RKO (cell line): ENCODE results near the gene CLIC4.
"Not testable (repeated sequence)": the region's sequence is repeated elsewhere in the genome, so short reads cannot be mapped to it uniquely, and the experiment has no call there.

ENCODE experiments used
- DNase-seq: peaks from one replicate; pipeline ENCODE4 v3.0.0-alpha.2; 2016; ENCODE audit warnings: low spot score

CLIC4 gene

GRCh38 chr1:24771574-24771973 is 26.3 kb downstream of the CLIC4 start:
- DNase-seq, result no peak

DNA sequence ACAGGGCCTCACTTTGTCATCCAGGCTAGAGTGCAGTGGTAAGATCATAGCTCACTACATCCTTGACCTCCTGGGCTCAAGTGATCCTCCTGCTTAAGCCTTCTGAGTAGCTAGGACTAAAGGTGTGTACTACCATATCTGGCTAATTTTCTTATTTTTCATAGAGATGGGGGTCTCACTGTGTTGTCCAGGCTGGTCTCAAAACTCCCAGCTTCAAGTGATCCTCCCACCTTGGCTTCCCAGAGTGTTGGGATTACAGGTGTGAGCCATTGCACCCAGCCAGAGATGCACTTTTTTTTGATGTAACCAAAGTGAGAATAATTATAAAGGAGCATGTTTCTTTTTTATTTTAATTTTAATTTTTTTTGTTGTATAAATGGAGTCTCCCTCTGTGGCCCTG is 28.4 kb downstream of the CLIC4 start:
- DNase-seq, result no peak

GRCh38 chr1:24775348-24775747 is 30.1 kb downstream of the CLIC4 start:
- no peak for DNase-seq

GRCh38 chr1:24775916-24776315 is 30.7 kb downstream of the CLIC4 start:
- DNase-seq, result no peak

DNA sequence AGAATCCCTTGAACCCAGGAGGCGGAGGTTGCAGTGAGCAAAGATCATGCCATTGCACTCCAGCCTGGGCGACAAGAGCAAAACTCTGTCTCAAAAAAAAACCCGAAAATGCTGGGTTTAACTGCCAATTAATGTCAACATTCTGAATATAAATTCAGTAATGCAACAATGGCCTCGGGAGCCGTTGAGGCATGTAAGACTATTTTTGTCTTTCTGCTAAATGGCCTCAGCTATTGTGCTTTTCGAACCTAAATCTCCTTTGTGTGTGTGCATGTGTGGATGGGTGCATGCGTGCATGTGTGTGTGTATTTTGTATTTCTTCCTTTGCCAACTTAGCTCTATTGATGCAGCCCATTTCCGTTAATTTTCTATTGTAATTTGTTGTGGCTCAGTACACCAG is 31.6 kb downstream of the CLIC4 start:
- no peak for DNase-seq

DNA sequence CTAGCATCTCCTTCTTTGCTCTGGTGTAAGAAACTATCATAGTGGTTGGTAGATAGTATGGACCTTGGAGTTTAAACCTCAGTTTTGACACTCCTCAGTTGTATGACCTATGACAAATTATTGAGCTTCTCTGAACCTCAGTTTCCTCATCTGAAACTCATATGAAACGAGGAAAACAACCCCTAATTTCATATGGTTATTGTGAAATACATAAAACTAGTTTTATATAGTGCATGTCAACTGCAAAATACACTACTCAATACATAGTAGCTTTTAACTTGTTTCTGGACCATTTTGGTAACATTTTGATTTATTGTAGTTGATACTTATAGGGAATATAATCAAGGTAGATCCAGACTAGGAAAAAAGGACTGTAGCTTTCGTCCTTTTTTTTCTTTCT is 32.9 kb downstream of the CLIC4 start:
- DNase-seq, result no peak

DNA sequence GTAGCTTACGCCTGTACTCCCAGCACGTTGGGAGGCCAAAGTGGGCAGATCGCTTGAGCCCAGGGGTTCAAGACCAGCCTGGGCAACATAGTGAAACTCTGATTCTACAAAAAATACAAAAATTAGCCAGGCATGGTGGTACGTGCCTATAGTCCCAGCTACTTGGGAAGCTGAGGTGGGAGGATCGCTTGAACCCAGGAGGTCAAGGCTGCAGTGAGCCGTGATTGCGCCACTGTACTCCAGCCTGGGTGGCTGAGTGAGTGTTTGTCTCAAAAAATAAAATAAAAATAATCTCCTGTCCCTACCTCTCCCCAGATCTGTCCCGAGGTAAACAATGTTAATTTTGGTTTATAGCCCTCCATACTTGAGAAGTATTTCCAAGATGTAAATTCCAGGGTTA is 34.0 kb downstream of the CLIC4 start:
- not testable (repeated sequence) for DNase-seq

DNA sequence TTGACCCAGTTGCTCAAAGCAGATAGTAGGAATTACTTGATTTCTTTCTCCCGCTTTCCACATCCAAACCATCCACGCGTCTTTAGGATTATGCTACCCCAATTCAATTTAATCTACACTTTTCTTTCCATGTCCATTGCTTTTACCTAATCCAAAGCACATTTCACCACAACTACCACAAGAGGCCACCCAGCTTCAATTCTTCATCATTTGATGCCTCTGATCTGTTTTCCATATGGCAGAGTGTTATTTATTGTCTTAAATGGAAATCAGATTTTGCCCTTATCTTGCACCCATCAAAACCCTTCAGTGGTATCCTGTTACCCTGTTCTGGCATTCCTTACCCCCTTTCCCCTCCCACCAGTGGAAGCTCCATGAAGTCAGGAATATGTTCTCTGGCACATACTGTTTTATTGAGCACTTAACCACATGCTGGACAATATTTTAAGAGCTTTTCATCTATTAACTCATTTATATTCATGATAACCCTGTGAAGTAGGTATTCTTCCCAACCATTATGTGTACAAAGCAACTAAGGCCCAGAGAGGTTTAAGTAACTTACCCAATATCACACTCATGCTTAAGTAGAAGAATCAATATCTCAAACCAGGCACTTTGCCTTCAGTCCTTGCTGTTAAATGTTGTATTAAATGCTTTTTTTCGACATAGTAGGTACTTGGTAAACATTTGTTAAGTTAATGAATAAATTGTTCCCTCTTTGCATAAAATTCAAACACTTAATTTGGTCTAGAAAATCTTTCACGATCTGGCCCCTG is 34.6 kb downstream of the CLIC4 start:
- DNase-seq, result no peak

DNA sequence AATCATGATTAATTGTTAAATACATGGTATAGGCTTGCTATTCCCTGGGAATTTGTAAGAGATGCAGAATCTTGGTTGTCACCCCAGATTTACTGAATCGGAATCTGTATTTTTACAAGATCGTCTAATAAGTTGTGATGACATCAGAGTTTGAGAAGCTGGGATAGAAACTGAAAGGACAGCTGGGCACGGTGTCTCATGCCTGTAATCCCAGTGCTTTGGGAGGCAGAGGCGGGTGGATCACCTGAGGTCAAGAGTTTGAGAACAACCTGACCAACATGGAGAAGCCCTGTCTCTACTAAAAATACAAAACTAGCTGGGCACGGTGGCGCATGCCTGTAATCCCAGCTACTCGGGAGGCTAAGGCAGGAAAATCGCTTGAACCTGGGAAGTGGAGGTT is 35.4 kb downstream of the CLIC4 start:
- DNase-seq, result not testable (repeated sequence)

DNA sequence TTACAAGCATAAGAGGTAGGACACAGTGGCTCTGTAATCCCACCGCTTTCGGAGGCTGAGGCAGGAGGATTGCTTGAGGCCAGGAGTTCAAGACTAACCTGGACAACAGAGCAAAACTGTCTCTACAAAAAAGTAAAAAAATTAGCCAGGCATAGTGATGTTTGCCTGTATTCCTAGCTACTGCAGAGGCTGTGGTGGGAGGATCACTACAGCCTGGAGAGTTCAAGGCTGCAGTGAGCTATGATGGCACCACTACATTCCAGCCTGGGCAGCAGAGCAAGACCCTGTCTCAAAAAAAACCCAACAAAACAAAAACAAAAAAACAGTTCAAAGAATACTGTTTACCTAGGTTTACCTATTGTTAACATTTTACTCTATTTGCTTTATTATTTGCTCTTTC is 37.4 kb downstream of the CLIC4 start:
- DNase-seq, result no peak

- DNase-seq, result no peak
Observed at GRCh38 chr1:24783713-24784112, 38.5 kb downstream of the CLIC4 start.

DNA sequence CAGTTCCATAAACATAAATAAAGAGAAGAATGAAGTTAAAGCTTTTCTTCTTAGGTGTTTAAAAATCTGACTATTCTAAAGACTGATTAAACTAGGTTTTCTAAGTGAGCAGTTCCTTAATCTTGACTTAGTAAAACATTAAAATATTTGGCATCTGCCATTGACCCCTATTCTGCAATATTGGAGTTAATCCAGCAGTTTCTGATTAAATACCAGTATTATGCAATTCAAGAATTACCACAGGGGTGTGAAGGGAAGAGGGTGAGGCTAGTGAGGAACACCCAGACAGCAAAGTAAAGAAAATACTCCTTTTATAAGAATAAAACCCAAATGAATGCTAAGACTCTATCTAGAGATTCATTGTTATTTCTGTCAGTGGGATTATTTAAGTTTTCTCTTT is 40.9 kb downstream of the CLIC4 start:
- DNase-seq, result no peak

DNA sequence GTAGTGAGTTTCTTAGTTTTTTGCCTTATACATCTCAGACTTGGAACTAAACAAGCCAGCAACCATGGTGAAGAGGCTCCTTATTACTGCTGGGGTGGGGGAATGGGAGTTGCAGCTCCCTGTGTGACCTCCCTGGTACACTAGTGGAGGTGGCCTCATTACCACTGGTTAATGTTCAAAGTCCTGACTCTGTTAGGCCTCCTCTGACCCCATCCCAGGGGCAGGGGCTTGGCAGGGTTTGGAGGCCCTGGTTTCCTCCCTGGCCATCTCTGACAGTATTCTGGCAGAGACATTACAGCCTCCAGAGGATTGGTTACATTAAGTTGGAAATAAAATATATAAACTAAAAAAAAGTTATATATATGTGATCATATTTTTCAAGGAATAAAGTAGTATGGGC is 45.2 kb downstream of the CLIC4 start:
- no peak for DNase-seq

DNA sequence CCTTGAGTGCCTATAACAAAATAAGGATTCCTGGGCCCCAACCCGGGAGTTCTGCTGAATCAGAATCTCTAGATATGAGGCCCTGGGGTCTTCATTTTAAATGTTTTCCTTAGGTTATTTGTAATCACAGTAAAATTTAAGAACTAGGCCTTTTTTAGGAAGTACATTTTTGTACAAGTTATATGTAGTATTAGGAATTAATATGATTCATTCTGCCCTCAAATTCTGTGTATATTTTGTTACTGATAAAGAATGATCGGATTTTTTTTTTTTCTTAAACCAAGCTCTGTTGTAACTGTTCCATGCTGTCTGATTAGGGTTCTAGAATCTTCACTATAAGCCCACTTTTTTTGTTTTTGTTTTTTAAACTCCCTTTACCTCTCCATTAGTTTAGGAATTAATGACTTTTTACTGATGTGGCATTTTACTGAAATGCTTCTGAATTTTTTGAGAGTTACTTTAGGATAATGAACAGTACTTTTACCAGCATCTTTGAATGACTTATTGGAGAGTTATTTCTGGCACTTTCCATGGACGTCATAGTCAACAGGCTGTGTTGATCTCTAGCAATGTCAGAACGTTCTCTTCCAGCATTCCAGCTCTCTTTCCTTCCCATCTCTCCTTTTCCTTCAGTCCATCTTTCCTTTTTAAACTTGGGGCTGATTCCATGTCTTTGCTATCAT is 48.3 kb downstream of the CLIC4 start:
- no peak for DNase-seq

DNA sequence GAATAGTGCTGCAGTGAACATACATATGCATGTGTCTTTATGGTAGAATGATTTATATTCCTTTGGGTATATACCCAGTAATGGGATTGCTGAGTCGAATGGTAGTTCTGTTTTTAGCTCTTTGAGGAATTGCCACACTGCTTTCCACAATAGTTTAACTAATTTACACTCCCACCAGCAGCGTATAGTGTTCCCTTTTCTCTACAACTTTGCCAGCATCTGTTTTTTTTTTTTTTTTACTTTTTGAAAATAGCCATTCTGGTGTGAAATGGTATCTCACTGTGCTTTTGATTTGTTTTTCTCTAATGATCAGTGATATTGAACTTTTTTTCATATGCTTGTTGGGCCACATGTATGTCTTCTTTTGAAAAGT is 48.9 kb downstream of the CLIC4 start:
- not testable (repeated sequence) for DNase-seq

DNA sequence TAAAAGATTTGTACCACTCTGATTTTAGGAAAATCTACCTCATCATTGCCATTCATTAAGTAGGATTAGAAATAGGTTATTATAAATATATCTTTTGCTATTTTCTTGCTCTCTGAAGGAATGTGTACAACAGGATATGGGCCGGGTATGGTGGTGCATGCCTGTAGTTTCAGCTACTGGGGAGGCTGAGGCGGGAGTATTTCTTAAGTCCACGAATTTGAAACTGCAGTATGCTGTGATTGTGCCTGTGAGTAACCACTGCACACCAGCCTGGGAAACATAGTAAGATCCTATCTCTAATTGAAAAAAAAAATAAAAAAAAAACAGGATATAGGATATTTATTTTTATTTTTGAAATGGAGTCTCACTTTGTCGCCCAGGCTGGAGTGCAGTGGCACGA is 50.0 kb downstream of the CLIC4 start:
- no peak for DNase-seq

GRCh38 chr1:24796524-24796923 is 51.3 kb downstream of the CLIC4 start:
- DNase-seq, result no peak

DNA sequence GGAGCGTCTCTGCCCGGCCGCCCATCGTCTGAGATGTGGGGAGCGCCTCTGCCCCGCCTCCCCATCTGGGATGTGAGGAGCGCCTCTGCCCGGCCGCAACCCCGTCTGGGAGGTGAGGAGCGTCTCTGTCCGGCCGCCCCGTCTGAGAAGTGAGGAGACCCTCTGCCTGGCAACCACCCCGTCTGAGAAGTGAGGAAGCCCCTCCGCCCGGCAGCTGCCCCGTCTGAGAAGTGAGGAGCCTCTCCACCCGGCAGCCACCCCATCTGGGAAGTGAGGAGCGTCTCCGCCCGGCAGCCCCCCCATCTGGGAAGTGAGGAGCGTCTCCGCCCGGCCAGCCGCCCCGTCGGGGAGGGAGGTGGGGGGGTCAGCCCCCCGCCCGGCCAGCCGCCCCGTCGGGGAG is 54.0 kb downstream of the CLIC4 start:
- not testable (repeated sequence) for DNase-seq

- DNase-seq, result no peak
Observed at GRCh38 chr1:24801176-24801575, 55.9 kb downstream of the CLIC4 start.

GRCh38 chr1:24803220-24803619 is 58.0 kb downstream of the CLIC4 start:
- DNase-seq, result no peak

DNA sequence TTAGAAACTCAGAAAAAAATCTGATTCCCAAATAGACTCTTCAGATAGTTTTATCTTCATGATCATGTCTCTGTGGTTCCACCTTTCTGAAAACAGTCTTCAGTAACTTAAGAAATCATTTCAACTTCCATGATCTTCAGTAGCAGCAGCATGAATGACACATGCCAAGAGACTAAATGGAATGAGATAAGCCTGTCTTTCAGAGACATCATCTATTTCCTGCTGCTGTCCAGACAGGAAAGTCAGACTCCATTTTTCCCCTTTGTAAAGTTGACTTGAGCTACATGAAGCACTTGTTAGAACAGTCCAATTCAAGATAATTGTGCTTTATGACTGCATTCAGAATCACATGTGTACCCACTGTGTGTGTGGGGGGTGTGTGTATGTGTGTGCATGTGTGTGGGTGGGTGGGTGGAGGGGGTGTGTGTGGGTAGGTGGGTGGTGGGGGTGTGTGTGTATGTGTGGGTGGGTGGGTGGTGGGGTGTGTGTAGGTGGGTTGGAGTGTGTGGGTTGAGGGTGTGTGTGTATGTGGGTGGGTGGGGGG is 58.8 kb downstream of the CLIC4 start:
- no peak for DNase-seq

DNA sequence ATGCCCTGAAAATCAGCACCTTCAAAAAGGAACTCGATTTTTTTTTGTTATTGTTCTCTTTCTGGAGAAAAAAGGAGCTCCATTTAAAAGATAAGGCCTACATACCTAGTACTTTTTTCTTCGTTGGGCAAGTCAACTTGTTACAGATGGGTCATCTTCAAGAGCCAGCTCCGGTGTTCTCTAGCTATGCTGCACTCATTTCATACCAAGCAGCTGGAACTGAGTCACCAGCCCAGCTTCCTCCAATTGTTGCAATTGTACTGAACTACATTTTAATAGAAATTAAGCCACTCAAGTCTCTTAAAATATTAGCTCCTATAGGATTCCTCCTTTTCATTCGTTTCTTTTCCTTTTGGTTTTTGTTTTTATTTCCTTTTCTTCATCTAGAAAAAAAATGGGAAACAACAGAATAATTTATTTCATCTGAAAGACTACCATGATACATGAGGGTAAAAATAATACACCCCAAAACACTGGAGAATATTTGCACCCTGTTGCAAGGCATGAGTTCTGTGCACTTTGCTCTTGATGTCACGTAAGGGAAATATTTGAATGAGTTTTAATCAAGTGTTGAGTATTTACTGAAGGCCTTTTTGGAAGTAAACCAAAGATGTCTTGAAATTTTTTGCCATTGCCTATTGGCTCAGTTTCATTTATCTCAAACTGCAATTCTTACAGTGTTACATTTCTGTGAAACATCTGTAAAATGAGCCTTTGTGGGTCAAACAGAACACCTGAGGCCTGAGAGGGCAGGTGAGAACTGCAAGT is 60.5 kb downstream of the CLIC4 start:
- DNase-seq, result peak; percentile 48

GRCh38 chr1:24806588-24806987 is 61.3 kb downstream of the CLIC4 start:
- no peak for DNase-seq
